ENCODE measurements around the gene ATP5MC2. TPM values are rescaled to one million over a fixed set of nuclear protein-coding genes. Genes with fewer than 3 reads are reported as not detected.
"Not testable (repeated sequence)": the region's sequence is repeated elsewhere in the genome, so short reads cannot be mapped to it uniquely, and the experiment has no call there.

Gene ATP5MC2
- total RNA-seq, 2 donors from 2014 or later = 132 to 168 TPM

DNA sequence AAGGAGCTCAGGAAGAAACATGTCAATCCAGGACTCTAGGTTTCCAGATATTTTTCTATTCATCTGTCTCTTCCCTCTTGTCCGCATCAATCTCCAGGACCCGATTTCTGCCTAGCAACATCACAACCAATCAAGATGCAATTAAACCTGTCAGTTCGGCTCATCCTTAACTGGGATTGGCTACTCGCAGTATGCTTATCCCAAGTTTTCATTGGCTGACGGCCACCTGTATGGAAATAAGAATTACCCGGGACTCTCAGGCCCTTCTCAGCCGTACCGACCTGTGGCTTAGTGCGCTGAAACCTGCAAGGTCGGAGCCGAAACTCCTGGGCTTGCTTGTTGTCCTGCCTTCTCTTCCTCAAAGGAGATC lies 20.4 kb upstream of the ATP5MC2 start:
- intact Hi-C loops (cut with DNase I) = no loop called here
- no peak for DNase-seq (ENCODE audit: low spot score)

DNA sequence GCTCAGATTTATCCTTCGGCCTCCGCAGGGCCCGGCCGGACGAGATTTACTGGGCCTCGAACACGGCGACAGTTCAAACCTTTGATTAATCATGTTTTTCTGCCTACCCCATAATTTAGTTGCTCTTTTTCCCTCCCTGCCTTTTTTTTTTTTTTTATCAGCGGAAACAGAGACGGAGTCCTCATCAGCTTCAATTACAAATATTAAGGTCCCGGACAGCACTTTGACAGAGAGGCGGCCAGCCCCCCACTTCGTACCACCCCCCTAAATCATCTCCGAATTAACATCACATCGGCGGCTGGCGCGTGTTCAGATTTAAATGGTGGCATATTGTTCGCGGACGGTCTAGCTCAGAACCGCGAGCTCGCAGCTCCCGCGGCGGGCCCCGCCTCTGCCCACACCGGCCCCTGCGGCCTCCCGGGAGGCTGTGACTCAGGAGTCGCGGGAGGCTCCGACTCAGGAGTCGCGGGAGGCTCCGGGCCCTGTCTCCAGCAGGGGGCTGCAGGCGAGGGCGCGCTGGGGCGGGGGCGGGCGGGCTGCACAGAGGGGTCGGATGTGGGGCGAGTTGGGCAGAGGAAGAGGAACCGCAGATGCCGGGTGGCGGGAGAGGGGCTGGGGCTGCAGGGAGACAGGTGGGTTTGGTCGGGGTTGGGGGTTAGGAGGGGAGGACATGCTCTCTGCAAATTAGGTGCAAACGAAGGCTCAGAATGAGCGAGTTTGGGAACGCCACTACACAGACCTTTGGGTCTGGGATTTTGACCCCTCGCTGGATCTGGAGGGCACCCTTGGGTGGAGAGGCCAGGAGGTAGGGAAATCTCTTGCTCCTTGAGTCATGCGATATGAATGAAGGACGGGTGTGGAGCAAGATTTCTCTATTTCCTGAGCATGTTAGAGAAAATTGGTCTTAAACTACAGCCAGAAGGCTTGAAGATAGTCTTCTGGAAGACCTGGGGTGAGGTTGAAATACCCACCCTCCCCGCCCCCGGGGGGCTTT lies 19.6 kb upstream of the ATP5MC2 start:
- no peak for DNase-seq (ENCODE audit: low spot score)
- intact Hi-C loops (cut with DNase I) = no loop called here

DNA sequence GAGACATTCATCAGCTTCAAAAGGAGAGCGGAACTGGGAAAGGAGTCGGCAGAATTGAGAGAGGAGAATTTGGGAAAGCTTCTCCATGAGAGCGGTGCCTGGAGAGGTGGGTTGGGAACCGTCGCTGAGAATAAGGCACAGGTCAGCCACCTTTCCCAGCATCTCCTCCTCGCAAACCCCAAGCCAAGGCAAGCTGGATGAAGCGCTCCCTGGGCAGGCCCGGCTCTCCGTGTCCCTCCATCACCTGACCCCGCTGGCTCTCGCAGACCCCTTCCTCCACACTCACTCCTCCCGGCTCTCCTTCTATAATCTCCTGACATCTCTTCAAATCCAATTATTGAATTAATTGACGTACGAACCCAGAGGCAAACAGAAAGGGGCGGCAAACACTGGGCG lies 18.9 kb upstream of the ATP5MC2 start:
- intact Hi-C loops (cut with DNase I) = no loop called here
- DNase-seq (ENCODE audit: low spot score) = no peak

DNA sequence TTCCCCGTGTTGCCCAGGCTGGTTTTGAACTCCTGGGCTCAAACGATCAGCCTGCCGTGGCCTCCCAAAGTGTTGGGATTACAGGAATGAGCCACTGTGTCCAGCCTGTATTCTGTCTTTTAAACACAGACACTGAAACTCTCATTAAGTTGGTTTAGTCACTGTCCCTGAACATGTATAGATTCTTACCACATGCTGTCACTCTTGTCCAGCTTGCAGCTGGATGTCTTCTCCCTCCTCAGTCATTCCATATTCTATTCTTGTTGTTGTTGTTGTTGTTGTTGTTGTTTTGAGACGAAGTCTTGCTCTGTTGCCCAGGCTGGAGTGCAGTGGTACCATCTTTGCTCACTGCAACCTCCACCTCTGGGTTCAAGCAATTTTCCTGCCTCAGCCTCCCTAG lies 12.3 kb upstream of the ATP5MC2 start:
- no peak for DNase-seq (ENCODE audit: low spot score)
- intact Hi-C loops (cut with DNase I) = loop anchor here in 1 of 2 donors (5.0 kb wide), 1 partner anchor 49 kb away; no protein-coding TSS in a partner anchor

DNA sequence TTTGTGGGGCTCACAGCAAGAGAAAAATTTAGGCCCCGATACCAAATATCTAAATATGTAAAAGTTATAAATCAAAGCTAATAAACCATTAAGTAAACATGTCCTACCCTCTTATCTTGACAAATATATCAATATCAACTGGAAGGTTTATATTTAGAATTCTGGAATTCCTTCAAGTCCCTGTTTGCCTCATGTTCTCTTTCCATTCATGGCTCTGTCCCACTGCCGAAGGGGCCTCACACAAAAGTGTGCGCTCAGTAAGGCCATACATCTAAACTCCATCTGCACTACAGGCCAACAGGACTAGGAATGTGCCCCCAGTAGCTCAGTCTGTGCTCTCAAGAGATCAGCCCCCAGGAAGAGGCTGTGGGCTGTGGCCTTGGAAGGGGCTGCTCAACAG lies 10.6 kb upstream of the ATP5MC2 start:
- intact Hi-C loops (cut with DNase I) = loop anchor here in 1 of 2 donors (5.0 kb wide), 1 partner anchor 51 kb away; no protein-coding TSS in a partner anchor
- no peak for DNase-seq (ENCODE audit: low spot score)

DNA sequence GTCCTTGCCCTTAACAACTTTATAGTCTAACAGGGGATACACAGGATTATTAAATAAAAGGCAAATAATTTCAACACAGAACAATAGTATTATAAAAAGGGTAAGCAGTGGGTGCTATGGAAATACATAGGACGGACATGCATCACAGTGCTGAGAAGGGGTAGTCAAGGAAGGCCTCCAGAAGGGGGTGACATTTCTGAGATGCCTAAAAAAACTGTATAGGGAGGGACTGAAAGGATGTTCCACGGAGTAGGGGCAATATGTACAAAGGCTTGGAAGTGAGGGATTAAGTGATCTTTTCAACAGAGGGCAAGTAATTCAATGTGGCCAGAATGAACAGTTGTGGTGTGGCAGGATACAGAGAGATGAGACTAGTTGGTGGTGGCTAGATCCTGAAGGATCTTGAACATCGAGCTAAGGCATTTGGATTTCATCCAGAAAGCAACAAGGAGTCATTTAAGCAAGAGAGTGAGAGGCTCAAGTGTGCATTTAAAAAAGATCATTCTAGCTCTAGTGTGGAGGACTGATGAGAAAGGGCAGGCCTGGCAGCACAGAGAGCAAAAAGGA lies 8.9 kb upstream of the ATP5MC2 start:
- no peak for DNase-seq (ENCODE audit: low spot score)

DNA sequence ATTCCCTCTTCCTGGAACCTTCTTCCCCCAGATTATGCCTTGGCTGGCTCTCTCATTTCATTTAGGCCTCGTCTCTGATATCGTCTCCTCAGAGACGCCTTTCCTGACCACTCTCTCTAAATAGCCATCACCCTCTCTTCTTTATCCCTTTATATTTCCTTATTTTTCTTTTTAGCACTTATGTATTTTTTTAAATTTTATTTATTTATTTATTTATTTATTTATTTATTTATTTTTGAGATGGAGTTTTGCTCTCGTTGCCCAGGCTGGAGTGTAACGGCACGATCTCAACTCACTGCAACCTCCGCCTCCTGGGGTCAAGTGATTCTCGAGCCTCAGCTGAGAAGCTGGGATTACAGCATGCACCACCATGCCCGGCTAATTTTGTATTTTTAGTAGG lies 8.1 kb upstream of the ATP5MC2 start:
- intact Hi-C loops (cut with DNase I) = loop anchor here in 1 of 2 donors (1.0 kb wide), 1 partner anchor 15 kb away; no protein-coding TSS in a partner anchor
- no peak for DNase-seq (ENCODE audit: low spot score)

More for the DNA sequence above, 8.9 kb upstream of the ATP5MC2 start:
- intact Hi-C loops (cut with DNase I) = loop anchor here in 1 of 2 donors (5.0 kb wide), 1 partner anchor 53 kb away; no protein-coding TSS in a partner anchor

DNA sequence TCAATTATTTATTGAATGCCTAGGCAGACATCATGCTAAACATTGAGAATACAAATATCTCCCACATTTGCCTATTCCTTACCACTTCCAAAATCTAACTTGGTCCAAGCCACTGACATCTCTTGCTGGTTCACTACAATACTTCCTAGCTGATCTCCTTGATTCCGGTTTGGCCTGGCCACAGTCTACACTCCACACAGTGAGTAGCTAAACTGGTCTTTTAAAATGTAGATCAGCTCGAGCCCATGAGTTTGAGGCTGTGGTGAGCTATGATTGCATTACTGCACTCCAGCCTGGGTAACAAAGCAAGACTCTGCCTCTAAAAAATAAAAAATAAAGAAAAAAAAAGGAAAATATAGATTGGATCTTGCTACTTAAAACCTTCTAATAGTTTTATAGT lies 7.6 kb upstream of the ATP5MC2 start:
- DNase-seq (ENCODE audit: low spot score) = no peak
- intact Hi-C loops (cut with DNase I) = loop anchor here in 1 of 2 donors (1.0 kb wide), 1 partner anchor 14 kb away; no protein-coding TSS in a partner anchor

DNA sequence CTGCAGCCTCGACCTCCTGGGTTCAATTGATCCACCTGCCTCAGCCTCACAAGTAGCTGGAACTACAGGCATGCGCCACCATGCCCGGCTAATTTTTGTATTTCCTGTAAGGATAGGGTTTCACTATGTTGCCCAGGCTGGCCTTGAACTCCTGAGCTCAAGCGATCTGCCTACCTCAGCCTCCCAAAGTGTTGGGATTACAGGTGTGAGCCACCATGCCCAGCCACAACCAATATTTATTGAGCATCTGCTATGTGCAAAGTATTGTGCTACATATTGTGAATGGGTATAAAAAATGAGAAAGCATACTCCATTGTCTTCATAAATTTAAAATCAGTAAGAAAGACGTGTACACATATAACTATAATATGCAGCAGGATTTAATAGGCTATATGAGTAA lies 4.2 kb upstream of the ATP5MC2 start:
- intact Hi-C loops (cut with DNase I); DNase-seq (ENCODE audit: low spot score): not testable (repeated sequence)

DNA sequence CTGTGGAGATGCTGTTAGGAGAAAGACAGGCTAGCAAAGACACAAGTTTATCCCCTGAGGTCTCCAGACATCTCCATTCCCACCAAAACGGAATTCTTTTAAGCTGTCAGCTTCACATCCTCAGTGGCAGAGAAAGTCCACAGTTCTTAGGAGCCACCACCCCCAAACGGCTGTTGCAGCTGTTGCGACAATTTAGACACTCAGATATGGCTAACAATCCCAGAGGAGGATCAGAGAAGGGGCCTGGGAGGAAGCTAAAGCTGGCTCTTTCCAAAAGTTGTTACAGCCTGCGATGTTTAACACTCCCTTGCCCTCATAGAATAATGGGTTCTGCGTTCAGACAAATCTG lies 1.9 kb upstream of the ATP5MC2 start:
- intact Hi-C loops (cut with DNase I) = loop anchor here in 1 of 2 donors (5.0 kb wide), 1 partner anchor 135 kb away; no protein-coding TSS in a partner anchor
- DNase-seq (ENCODE audit: low spot score) = no peak

DNA sequence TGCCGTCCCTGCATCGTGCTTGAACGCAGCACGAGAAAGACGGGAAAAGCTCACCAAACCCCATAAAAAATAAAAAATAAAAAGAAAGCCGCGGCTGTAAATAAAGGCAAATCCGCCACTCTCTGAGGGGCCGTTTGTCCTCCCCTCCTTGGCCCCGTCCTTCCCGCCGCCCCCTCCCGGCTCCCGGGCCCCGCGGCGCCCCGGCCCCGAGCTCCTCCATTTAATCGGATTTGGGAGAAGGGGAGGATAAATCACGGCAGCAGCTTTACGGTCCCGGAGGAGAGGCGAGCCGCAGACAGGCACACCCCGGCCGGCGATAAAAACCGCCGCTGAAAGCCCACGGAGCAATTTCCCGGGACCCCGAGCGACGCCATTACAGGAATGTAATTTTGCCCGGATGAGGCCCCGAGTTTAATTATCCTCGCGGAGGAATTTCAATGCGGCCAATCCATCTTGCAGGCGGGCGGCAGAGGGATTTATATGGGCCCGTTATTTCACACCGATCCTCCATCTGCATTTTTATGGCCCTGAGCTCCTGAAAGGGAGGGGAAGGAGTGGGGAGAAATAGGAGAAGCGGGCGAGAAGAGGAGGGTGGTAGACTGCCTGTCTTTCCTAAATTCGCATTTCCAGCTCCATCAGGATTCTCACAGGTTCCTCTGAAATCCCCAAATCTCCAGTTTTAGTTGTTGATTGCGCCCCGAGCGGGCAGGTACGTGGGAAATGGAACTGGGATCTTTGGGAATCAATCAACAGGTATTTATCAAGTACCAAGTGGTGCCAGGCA lies 1.3 kb upstream of the ATP5MC2 start:
- DNase-seq (ENCODE audit: low spot score) = no peak
- intact Hi-C loops (cut with DNase I) = loop anchor here in 1 of 2 donors (5.0 kb wide), 1 partner anchor 135 kb away; no protein-coding TSS in a partner anchor

DNA sequence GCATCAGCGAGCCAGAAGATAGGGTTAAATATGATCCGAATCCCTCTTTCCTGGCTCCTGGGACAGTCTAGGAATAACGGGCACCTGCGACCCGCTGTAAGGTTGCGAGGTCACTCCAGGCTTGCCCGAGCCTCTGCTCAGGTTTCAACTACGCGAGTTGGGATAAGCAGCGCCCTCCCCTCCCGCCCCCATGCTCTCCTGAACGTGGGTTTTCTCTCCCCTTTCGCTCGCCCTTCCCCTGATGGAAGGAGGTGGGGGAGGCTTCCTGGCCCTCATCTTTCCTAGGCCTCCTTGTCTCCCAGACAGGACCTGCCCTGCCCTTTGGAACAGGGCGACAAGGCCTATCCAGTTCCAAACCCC lies 753 bp upstream of the ATP5MC2 start:
- intact Hi-C loops (cut with DNase I) = loop anchor here in 1 of 2 donors (5.0 kb wide), 1 partner anchor 134 kb away; no protein-coding TSS in a partner anchor
- DNase-seq (ENCODE audit: low spot score) = peak; percentile 83

DNA sequence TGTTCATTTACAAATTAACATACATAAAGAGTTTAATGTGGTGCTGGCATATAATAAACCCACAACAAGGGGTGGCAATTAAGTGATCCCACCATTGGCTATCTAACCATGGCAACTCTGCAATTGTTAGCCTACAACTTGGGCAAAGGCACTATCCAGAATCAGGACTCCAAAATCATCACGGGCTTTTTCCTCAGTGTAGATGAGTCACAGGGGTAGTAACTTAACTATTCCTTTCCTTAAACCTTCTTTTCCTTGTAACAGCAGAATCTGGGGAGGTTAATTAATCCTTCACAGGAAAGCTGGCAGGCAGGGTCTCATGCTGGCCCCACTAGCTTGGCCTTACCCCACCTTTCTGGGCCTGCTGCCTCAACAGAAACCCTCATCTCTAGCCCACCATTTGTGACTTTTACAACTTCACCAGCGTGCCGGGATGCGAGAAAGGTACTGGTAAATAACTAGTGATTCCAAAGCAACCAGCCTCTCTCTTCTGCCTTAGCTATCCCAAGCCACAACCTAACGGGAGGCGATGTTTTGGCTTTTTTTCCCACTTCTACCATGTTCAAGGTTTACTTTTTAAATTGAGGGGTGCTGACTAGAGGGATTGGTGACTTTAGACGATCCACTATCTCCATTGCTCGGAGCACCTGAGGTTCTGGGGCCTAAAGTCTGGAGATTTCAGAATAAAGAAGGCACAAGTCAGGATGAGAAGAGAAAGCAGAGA lies 744 bp downstream of the ATP5MC2 start:
- intact Hi-C loops (cut with DNase I) = loop anchor here (5.0 kb wide), 3 partner anchors 58 to 133 kb away; no protein-coding TSS in a partner anchor
- no peak for DNase-seq (ENCODE audit: low spot score)

DNA sequence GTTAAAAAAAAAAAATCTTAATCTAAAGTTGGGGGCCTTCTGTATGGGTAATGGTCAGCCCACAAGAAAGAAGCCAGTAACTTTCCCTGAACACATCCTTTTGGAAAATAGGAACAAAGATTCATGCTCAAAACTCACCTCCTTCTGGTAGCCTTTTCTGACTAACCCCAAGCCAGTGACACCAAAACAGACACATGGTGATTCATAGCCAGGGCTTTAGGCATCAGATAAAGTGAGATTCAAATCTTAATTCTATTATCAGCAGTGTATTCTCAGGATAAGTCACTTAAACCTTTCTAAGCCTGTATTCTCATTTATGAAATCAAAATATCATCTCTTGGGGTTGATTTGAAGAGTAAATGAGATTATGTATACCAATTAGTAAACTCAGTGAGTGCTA lies 4.9 kb downstream of the ATP5MC2 start:
- intact Hi-C loops (cut with DNase I) = loop anchor here in 1 of 2 donors (5.0 kb wide), 2 partner anchors 54 to 124 kb away; no protein-coding TSS in a partner anchor
- no peak for DNase-seq (ENCODE audit: low spot score)

DNA sequence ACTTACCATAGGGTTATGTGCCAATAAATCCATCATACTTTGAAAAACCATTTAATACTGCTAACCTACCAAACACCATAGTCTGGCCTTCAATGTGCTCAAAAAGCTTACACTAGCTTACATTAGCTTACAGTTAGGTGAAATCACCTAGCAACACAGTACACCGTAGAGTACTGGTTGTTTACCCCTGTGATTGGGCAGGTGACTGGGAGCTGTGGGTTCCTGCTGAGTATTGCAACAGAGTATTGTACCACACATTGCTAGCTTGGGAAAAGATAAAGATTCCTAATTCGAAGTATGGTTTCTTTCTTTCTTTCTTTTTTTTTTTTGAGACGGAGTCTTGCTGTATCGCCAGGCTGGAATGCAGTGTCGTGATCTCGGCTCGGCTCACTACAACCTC lies 5.6 kb downstream of the ATP5MC2 start:
- no peak for DNase-seq (ENCODE audit: low spot score)
- intact Hi-C loops (cut with DNase I) = loop anchor here in 1 of 2 donors (5.0 kb wide), 2 partner anchors 53 to 123 kb away; no protein-coding TSS in a partner anchor

DNA sequence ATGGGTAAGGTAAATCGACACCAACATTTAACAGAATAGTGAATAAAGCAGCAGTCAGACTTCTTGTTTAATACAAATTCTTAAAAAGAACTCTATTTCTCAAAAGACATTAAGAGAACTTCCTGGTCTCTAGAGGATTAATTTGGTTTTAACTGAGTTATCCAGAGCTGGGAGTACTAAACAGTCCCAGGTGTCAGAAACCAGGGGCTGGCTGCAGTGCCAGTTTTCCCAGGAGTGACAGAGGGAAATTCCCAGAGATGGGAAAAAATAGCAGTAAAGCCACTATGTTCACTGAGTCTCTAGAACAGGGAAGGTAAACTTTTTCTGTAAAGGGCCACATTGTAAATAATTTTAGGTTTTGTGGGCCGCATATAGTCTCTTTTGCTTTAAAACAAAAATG lies 8.8 kb downstream of the ATP5MC2 start:
- no peak for DNase-seq (ENCODE audit: low spot score)
- intact Hi-C loops (cut with DNase I) = loop anchor here in 1 of 2 donors (5.0 kb wide), 1 partner anchor 45 kb away; no protein-coding TSS in a partner anchor

DNA sequence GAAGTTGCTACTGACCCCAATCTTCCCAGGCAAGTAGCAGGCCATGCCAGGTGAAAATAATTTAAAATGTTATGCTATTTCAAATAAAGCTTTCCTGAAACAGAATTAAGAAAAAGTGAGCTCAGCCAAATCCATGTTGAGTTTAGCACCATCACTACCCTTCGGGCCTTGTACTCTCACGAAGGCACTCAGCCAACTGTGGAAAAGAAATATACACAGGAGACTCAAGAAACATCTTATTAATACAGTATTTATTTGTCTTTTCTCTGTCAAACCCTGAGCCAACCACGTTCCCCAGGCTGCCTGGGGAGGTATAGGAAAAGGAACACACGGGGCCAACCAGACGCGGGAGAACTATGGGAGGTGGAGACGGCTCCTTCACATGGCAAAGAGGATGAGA lies 10.9 kb downstream of the ATP5MC2 start:
- intact Hi-C loops (cut with DNase I) = loop anchor here in 1 of 2 donors (5.0 kb wide), 1 partner anchor 43 kb away; no protein-coding TSS in a partner anchor
- DNase-seq (ENCODE audit: low spot score) = no peak

DNA sequence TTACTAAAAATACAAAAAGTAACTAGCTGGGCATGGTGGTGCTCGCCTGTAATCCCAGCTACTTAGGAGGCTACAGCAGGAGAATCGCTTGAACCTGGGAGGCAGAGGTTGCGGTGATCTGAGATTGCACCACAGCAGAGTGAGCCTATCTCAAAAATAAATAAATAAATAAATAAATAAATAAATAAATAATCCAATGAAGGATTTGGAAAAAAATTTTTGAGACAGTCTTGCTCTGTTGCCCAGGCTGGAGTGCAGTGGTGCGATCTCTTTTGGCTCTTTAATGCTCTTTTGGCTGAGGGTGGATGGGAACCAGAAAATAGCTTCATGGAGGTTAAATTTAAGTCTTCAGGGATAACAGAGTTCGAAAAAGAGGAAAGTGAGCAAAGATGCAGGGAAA lies 11.7 kb downstream of the ATP5MC2 start:
- DNase-seq (ENCODE audit: low spot score) = no peak
- intact Hi-C loops (cut with DNase I) = no loop called here

DNA sequence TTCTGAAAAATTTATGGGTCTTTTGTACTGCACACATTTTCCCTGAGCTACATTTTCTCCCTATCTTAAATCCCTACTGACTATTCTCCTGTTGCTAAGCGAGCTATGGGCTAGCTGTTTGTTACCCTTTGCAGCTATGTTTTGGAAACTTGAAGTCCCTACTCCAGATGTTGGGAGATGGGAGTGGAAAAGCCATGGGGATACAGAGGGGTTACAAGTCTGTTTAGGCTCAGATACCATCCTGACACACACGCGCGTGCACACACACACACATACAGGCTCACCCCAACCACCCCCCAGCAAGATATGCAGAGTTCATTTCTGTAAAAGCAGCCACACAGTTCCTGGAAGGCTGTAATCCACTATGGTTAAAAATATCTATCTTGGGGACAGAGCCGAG lies 15.8 kb downstream of the ATP5MC2 start:
- intact Hi-C loops (cut with DNase I) = no loop called here

More for the DNA sequence above, 15.8 kb downstream of the ATP5MC2 start:
- DNase-seq (ENCODE audit: low spot score) = no peak
